Brain microvascular endothelial cell (primary cell): Measurements from ENCODE around the gene SNPH.
A peak's percentile ranks its signal among the peaks of the same experiment; 100 is the strongest.

ENCODE experiments used
- DNase-seq: peaks from one replicate; pipeline ENCODE4 v3.0.0-alpha.2; 2020
- H3K27ac ChIP-seq: fragments of 250-450 bp; sonication (Bioruptor Pico); 2 replicates; pipeline ENCODE4 v1.5.1; 2020; ENCODE audit warnings: mild to moderate bottlenecking, moderate library complexity
- H3K27me3 ChIP-seq: fragments of 250-450 bp; sonication (Bioruptor Pico); replicated peaks from 2 replicates; pipeline ENCODE4 v1.5.1; 2020; ENCODE audit warnings: mild to moderate bottlenecking
- H3K36me3 ChIP-seq: fragments of 250-450 bp; sonication (Bioruptor Pico); replicated peaks from 2 replicates; pipeline ENCODE4 v1.5.1; 2020; ENCODE audit warnings: mild to moderate bottlenecking
- H3K4me3 ChIP-seq: 2 replicates; pipeline ENCODE4 v1.5.1; 2011; ENCODE audit warnings: low read depth, mild to moderate bottlenecking, control low read depth, low read length, moderate library complexity
- in situ Hi-C: cut with HindIII; loops from 2 replicates; pipeline ENCODE4 v1.10.0; 2017; ENCODE audit warnings: low sequenced_read_pairs, low pct_ligation_motif_present
- TF ChIP-seq, protein P1 (sequence below): IDR thresholded peaks from 2 replicates; pipeline ENCODE4 v1.5.1; 2011; ENCODE audit warnings: low read depth, mild to moderate bottlenecking, moderate library complexity, low read length, control low read depth, inconsistent platforms; ENCODE audit errors: missing control alignments

SNPH gene

DNA sequence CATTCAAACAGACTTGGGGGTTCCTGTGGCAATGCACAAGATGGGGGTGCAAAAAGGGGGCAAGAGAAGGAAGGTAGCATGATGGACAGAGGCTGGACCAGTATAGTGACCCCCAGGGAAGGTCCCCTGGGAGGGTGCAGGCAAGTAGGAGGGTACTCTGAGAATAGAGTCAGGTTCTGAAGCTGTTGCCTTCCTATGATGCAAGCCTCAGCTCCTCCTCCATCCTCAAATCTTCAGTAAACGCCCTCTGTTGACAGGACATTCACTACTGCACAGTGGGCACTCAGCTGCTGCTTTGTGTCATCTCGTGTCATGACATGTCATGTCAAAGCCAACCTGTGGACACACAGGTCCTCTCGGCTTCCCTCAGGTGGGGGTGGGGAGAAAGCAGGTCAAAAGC lies 68.7 kb downstream of the SNPH start:
- Histone ChIP-seq H3K27me3 (no peaks in the 10 kb centered on the region), H3K27ac (no peak overlapping the region), H3K4me3 (no peak overlapping the region), H3K36me3 (peaks cover 5% of the 10 kb centered on the region)
- in situ Hi-C loops: no loop called here
- no peak for DNase-seq
- TF ChIP-seq, protein P1, sequence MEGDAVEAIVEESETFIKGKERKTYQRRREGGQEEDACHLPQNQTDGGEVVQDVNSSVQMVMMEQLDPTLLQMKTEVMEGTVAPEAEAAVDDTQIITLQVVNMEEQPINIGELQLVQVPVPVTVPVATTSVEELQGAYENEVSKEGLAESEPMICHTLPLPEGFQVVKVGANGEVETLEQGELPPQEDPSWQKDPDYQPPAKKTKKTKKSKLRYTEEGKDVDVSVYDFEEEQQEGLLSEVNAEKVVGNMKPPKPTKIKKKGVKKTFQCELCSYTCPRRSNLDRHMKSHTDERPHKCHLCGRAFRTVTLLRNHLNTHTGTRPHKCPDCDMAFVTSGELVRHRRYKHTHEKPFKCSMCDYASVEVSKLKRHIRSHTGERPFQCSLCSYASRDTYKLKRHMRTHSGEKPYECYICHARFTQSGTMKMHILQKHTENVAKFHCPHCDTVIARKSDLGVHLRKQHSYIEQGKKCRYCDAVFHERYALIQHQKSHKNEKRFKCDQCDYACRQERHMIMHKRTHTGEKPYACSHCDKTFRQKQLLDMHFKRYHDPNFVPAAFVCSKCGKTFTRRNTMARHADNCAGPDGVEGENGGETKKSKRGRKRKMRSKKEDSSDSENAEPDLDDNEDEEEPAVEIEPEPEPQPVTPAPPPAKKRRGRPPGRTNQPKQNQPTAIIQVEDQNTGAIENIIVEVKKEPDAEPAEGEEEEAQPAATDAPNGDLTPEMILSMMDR: peak; percentile 1

DNA sequence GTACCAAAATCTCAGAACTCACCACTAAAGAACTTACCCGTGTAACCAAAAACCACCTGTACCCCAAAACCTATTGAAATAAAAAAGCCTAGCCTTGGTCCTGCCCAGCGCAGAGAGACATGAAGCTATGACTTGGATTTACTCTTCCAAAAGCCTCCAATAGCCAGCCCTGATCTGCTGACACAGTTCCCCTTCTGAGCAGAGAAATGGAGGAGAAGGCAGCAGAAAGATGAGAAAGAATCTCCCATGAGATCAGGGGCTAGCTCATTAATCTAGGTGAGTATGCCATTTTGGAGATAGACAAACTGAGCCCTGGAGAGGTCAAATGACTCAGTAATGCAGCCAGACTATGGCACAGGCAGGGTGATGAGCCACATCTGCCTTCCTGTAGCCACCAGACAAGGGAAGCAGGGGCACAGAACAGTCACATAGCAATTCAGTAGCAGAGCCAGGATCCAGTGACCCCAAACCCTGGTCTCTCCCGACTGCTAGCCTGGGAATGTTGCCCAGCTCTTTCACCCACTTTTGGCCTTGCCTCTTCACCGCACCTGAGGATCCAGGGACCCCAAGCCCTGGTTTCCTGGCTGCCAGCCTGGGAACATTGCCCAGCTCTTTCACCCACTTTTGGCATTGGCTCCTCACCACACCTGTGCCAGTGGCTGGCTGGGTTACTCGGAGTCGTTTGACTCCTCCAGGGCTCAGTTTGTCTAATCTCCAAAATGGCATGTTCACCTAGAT lies 70.0 kb downstream of the SNPH start:
- in situ Hi-C loops: no loop called here
- no peak overlapping the region for H3K27ac ChIP-seq
- TF ChIP-seq, protein P1: no peak
- DNase-seq: no peak
- H3K36me3 ChIP-seq: peaks cover 5% of the 10 kb centered on the region
- H3K4me3 ChIP-seq: no peak overlapping the region
- H3K27me3 ChIP-seq: no peaks in the 10 kb centered on the region

DNA sequence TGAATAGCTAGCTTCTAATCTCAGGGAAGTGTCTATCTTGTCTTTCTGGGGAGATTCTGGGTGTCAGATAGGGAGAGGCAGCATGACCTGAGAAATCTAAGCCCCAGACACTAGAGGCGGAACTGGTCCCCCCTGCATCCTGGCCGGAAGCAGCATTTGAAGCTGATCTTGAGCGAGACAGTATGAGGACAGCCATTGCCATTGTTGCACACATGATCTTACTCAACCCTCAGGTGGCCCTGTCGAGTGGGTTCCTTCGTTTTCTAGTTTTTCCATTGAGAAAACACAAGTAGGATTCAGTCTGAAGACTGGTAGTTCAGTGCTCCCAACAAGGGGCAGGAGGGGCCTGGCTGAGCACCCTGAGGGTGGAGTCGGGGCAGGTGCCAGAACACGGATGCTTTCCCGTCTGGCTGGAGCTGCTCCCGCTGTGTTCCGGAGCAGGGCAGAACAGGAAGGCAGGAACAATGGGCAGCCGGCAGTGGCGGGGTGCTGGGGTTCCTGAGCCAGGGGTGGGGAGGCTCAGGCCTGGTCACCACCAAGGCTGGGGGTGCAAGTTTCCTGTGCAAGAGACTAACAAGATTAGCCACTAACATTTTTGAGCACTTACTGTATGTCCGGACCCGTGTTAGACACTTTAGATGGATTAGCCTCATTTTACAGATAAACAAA lies 70.7 kb downstream of the SNPH start:
- Histone ChIP-seq H3K4me3 (no peak overlapping the region), H3K27ac (no peak overlapping the region), H3K36me3 (peaks cover 5% of the 10 kb centered on the region), H3K27me3 (no peaks in the 10 kb centered on the region)
- TF ChIP-seq, protein P1: no peak
- in situ Hi-C loops: no loop called here
- no peak for DNase-seq

DNA sequence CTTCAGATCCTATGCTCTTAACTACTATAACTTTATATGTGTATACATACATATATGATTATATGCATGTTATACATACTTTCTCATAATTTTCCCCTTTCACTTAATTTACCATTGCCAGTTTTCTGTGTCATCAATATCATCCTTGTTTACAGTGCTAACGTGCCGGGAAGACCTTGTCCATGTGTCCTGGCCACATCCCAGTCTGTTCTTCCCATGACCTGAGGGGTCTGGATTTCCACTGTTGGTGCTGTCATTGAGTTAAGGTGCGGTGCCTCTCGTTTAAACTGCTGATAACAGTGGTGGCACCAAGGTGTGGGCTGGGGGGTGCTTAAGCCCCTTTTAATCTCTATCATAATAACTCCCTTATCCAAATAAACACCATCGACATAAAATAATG lies 71.3 kb downstream of the SNPH start:
- DNase-seq: no peak
- TF ChIP-seq, protein P1: no peak
- in situ Hi-C loops: no loop called here
- no peak overlapping the region for H3K4me3 ChIP-seq
- H3K36me3 ChIP-seq: peaks cover 5% of the 10 kb centered on the region
- H3K27me3 ChIP-seq: no peaks in the 10 kb centered on the region
- no peak overlapping the region for H3K27ac ChIP-seq

DNA sequence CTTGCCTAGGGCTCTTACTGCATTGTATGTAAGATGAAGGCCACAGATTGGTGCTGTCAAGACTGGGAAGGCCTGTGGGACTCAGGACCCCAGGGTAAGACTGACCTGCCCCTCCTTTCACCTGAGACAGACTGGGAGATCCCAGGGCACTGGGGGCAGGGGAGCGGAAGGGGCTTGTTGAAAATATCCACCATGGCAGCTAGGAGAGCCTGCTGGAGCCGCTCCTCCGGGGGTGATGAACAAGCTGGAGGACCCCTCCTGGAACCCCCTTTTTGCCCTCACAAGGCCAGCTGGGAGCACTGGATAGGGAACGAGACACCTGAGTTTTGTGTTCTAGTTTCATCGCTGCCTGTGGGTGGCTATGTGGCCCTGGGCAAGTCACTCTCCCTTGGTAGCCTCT lies 72.0 kb downstream of the SNPH start:
- TF ChIP-seq, protein P1: no peak
- in situ Hi-C loops: no loop called here
- no peak overlapping the region for H3K27ac ChIP-seq
- no peak overlapping the region for H3K4me3 ChIP-seq
- no peaks in the 10 kb centered on the region for H3K27me3 ChIP-seq
- DNase-seq: no peak
- peaks cover 2% of the 10 kb centered on the region for H3K36me3 ChIP-seq
